ENCODE measurements around the gene GRIK1. TPM values are rescaled to one million over a fixed set of nuclear protein-coding genes. Genes with fewer than 3 reads are reported as not detected.

Gene GRIK1
- total RNA-seq, 1 donor from 2014 or later, result 0.39 TPM

DNA sequence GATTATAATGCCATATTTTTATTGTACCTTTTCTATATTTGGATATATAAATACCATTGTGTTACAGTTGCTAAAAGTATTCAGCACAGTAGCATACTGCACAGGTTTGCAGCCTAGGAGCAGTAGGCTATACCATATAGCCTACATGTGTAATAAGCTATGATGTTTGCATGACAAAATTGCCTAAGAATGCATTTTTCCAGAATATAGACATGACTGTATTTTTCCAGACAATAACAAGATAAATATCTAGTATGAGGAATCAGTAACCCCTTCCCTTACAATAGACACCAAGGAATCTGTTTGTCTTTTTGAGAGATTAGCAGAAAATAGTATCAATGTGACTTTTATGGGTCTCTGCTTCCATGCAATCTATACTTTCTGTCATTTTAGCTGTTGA, 228.6 kb downstream of the GRIK1 start:
- no peak for DNase-seq
- Mint-ChIP-seq H3K27me3 (ENCODE audit: unreplicated experiment) (peaks cover 2% of the 10 kb centered on the region), H3K4me1 (ENCODE audit: low read depth, unreplicated experiment) (no peaks in the 10 kb centered on the region), H3K27ac (ENCODE audit: unreplicated experiment) (no peak overlapping the region), H3K36me3 (ENCODE audit: unreplicated experiment) (peaks cover 5% of the 10 kb centered on the region), H3K4me3 (ENCODE audit: unreplicated experiment) (no peak overlapping the region), H3K9me3 (ENCODE audit: unreplicated experiment) (peaks cover under 1% of the 10 kb centered on the region)
- TF ChIP-seq CTCF (IDR thresholded peaks at IDR 0.05; ENCODE audit: partially characterized antibody, unreplicated experiment), result no peak

GRCh38 chr21:29710498-29710897, 229.3 kb downstream of the GRIK1 start:
- Mint-ChIP-seq H3K4me1 (ENCODE audit: low read depth, unreplicated experiment) (no peaks in the 10 kb centered on the region), H3K27me3 (ENCODE audit: unreplicated experiment) (peaks cover 2% of the 10 kb centered on the region), H3K36me3 (ENCODE audit: unreplicated experiment) (no peaks in the 10 kb centered on the region), H3K9me3 (ENCODE audit: unreplicated experiment) (no peaks in the 10 kb centered on the region), H3K27ac (ENCODE audit: unreplicated experiment) (no peak overlapping the region), H3K4me3 (ENCODE audit: unreplicated experiment) (no peak overlapping the region)
- DNase-seq, result no peak
- TF ChIP-seq CTCF (IDR thresholded peaks at IDR 0.05; ENCODE audit: partially characterized antibody, unreplicated experiment), result no peak

- no peaks in the 10 kb centered on the region for H3K9me3 Mint-ChIP-seq (ENCODE audit: unreplicated experiment)
- no peak for DNase-seq
- H3K27me3 Mint-ChIP-seq (ENCODE audit: unreplicated experiment), result no peaks in the 10 kb centered on the region
- H3K27ac Mint-ChIP-seq (ENCODE audit: unreplicated experiment), result no peak overlapping the region
- H3K4me3 Mint-ChIP-seq (ENCODE audit: unreplicated experiment), result no peak overlapping the region
- no peaks in the 10 kb centered on the region for H3K36me3 Mint-ChIP-seq (ENCODE audit: unreplicated experiment)
- H3K4me1 Mint-ChIP-seq (ENCODE audit: low read depth, unreplicated experiment), result no peaks in the 10 kb centered on the region
- no peak for TF ChIP-seq CTCF (IDR thresholded peaks at IDR 0.05; ENCODE audit: partially characterized antibody, unreplicated experiment)
Measured at GRCh38 chr21:29708401-29708800, 231.4 kb downstream of the GRIK1 start.

DNA sequence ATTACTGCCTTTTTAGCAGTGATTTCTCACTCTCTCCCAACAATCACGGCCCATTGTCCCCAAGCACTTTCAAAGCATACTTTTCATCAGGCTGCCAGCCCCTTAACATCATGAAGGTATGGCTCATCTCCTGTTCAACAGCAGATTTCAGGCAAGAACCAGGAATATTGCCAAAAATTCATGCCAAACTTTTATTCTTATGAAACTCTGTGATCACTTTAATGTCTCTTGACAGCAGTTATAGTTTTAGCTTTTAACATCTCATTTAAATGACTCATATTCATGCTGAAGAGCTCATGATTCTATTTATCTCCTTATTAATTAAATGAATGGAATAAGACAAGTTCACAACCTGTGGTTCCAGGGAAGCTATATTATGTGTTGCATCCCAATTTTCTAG, 235.1 kb downstream of the GRIK1 start:
- no peak overlapping the region for H3K4me3 Mint-ChIP-seq (ENCODE audit: unreplicated experiment)
- H3K27ac Mint-ChIP-seq (ENCODE audit: unreplicated experiment), result no peak overlapping the region
- DNase-seq, result no peak
- H3K9me3 Mint-ChIP-seq (ENCODE audit: unreplicated experiment), result no peaks in the 10 kb centered on the region
- no peaks in the 10 kb centered on the region for H3K27me3 Mint-ChIP-seq (ENCODE audit: unreplicated experiment)
- H3K4me1 Mint-ChIP-seq (ENCODE audit: low read depth, unreplicated experiment), result no peaks in the 10 kb centered on the region
- no peaks in the 10 kb centered on the region for H3K36me3 Mint-ChIP-seq (ENCODE audit: unreplicated experiment)
- no peak for TF ChIP-seq CTCF (IDR thresholded peaks at IDR 0.05; ENCODE audit: partially characterized antibody, unreplicated experiment)

DNA sequence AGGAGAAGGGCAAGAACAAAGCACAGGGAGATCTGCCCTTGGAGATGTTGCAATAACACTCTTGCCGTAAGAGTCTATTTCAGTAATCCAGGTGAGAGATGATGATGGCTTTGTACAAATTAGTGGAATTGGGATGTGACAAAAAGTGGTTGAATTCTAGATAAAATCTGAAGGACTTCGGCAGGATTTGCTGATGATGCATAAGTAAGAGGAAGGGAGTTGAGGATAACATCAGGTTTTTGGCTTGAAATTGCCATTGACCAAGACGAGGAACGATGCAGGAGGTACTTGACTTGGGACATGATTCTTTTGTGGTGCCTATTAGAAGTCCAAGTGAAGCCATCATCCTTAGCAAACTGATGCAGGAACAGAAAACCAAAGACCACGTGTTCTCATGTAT, 238.1 kb downstream of the GRIK1 start:
- no peak for DNase-seq
- no peaks in the 10 kb centered on the region for H3K27me3 Mint-ChIP-seq (ENCODE audit: unreplicated experiment)
- H3K36me3 Mint-ChIP-seq (ENCODE audit: unreplicated experiment), result no peaks in the 10 kb centered on the region
- no peak for TF ChIP-seq CTCF (IDR thresholded peaks at IDR 0.05; ENCODE audit: partially characterized antibody, unreplicated experiment)
- no peak overlapping the region for H3K27ac Mint-ChIP-seq (ENCODE audit: unreplicated experiment)
- H3K4me1 Mint-ChIP-seq (ENCODE audit: low read depth, unreplicated experiment), result no peaks in the 10 kb centered on the region
- H3K4me3 Mint-ChIP-seq (ENCODE audit: unreplicated experiment), result no peak overlapping the region
- H3K9me3 Mint-ChIP-seq (ENCODE audit: unreplicated experiment), result no peaks in the 10 kb centered on the region
